Measurements from ENCODE around the gene KCNT2.

GRCh38 chr1:196550731-196551130 is 57.5 kb downstream of the KCNT2 start:
- TF ChIP-seq EZH2 (IDR thresholded peaks at IDR 0.05; ENCODE audit: insufficient read depth, poor library complexity, severe bottlenecking) (no peak), EZH2phosphoT487 (IDR thresholded peaks at IDR 0.05; ENCODE audit: insufficient read depth, low read depth) (no peak)
